MCF 10A (cell line): Measurements from ENCODE around the gene ZBTB21. TPM values are rescaled to one million over a fixed set of nuclear protein-coding genes. Genes with fewer than 3 reads are reported as not detected.
A peak's percentile ranks its signal among the peaks of the same experiment; 100 is the strongest.
"Not testable (repeated sequence)": the region's sequence is repeated elsewhere in the genome, so short reads cannot be mapped to it uniquely, and the experiment has no call there.

Source experiments
- BruUV-seq: library from RNA; stranded (reverse); fragments of 400-500 nt; replicated peaks from 2 replicates; lab custom pipeline; 2021; lab: Mats Ljungman, UMichigan
- CTCF ChIA-PET: fragments of 300-600 bp; sonication (Branson Sonifier 250); formaldehyde crosslinking; extraction: SDS; loops from one replicate; lab custom pipeline; 2021; ENCODE audit warnings: antibody characterized with exemption, inconsistent platforms; lab: Yijun Ruan, JAX
- POLR2A ChIA-PET: fragments of 300-600, 350-650 bp; sonication (Branson Sonifier 250); formaldehyde crosslinking; extraction: SDS; loops from one replicate; lab custom pipeline; 2020; ENCODE audit warnings: antibody characterized with exemption, inconsistent platforms; lab: Yijun Ruan, JAX
- DNase-seq: peaks from one replicate; pipeline ENCODE4 v3.0.0-alpha.2; 2018; ENCODE audit not compliant: unreplicated experiment
- H3K27ac Mint-ChIP-seq: one replicate; pipeline ENCODE4 v1.8.0; 2022; ENCODE audit warnings: mild to moderate bottlenecking, low read depth, mixed read lengths; ENCODE audit not compliant: unreplicated experiment
- H3K27me3 Mint-ChIP-seq: one replicate; pipeline ENCODE4 v1.8.0; 2022; ENCODE audit warnings: mixed read lengths; ENCODE audit not compliant: insufficient read depth, unreplicated experiment
- H3K36me3 Mint-ChIP-seq: one replicate; pipeline ENCODE4 v1.8.0; 2022; ENCODE audit warnings: mild to moderate bottlenecking, moderate library complexity, mixed read lengths; ENCODE audit not compliant: insufficient read depth, unreplicated experiment
- H3K4me1 Mint-ChIP-seq: one replicate; pipeline ENCODE4 v1.8.0; 2022; ENCODE audit warnings: mixed read lengths; ENCODE audit not compliant: insufficient read depth, unreplicated experiment
- H3K4me3 Mint-ChIP-seq: one replicate; pipeline ENCODE4 v1.8.0; 2022; ENCODE audit warnings: mild to moderate bottlenecking, moderate library complexity, mixed read lengths; ENCODE audit not compliant: unreplicated experiment
- H3K9me3 Mint-ChIP-seq: one replicate; pipeline ENCODE4 v1.8.0; 2022; ENCODE audit warnings: mixed read lengths; ENCODE audit not compliant: unreplicated experiment
- CTCF ChIP-seq: fragments of 200-600 bp; IDR thresholded peaks from one replicate; pipeline ENCODE4 v1.8.0; 2022; ENCODE audit warnings: antibody characterized with exemption, mild to moderate bottlenecking; ENCODE audit not compliant: unreplicated experiment
- intact Hi-C: fragments of 100-400 bp; cut with micrococcal nuclease; formaldehyde crosslinking; loops from 2 replicates; pipeline ENCODE4 v1.14.1; 2022
- total RNA-seq: library from RNA; stranded (reverse); gene quantifications from 2 replicates; pipeline ENCODE4 v1.2.3, GENCODE V29; 2022

ZBTB21 gene
- total RNA-seq, 1 experiment from 2014 or later: 27.3 TPM

GRCh38 chr21:42000908-42001307 lies 9.3 kb downstream of the ZBTB21 start:
- ChIA-PET POLR2A (interaction anchor here (1.0 kb wide), 1 partner anchor 9 kb away, joined by 3 read pairs; the partner anchor contains the start of gene ZBTB21), CTCF (interaction anchor here (0.6 to 1.5 kb wide), 3 partner anchors 51 to 222 kb away, joined by 3 read pairs; no protein-coding TSS in a partner anchor)
- Mint-ChIP-seq H3K4me3 (no peak overlapping the region), H3K36me3 (peaks cover 24% of the 10 kb centered on the region), H3K27ac (peak overlapping the region; percentile 67), H3K27me3 (no peaks in the 10 kb centered on the region), H3K4me1 (peaks cover 29% of the 10 kb centered on the region), H3K9me3 (no peaks in the 10 kb centered on the region)
- BruUV-seq: no TSS peak
- intact Hi-C loops: no loop called here
- DNase-seq: no peak
- no peak for TF ChIP-seq CTCF

- no peak overlapping the region for H3K4me3 Mint-ChIP-seq
- ChIA-PET POLR2A (no interaction called here), CTCF (no interaction called here)
- H3K36me3 Mint-ChIP-seq: peaks cover 44% of the 10 kb centered on the region
- H3K4me1 Mint-ChIP-seq: peaks cover 16% of the 10 kb centered on the region
- TF ChIP-seq CTCF: no peak
- peaks cover 5% of the 10 kb centered on the region for H3K9me3 Mint-ChIP-seq
- BruUV-seq: no TSS peak
- DNase-seq: no peak
- H3K27ac Mint-ChIP-seq: no peak overlapping the region
- H3K27me3 Mint-ChIP-seq: no peaks in the 10 kb centered on the region
- intact Hi-C loops: no loop called here
Measured at GRCh38 chr21:41997657-41998056, 12.5 kb downstream of the ZBTB21 start.

- Mint-ChIP-seq H3K4me1 (no peaks in the 10 kb centered on the region), H3K27me3 (no peaks in the 10 kb centered on the region), H3K4me3 (no peak overlapping the region), H3K9me3 (peaks cover 5% of the 10 kb centered on the region), H3K27ac (no peak overlapping the region), H3K36me3 (peaks cover 48% of the 10 kb centered on the region)
- no peak for TF ChIP-seq CTCF
- CTCF ChIA-PET: interaction anchor here (0.7 kb wide), 1 partner anchor 91 kb away, joined by 3 read pairs; no protein-coding TSS in a partner anchor
- DNase-seq: no peak
- no TSS peak for BruUV-seq
- intact Hi-C loops: no loop called here
- POLR2A ChIA-PET: interaction anchor here (0.6 to 1.1 kb wide), 2 partner anchors 14 to 379 kb away, joined by 3 to 4 read pairs; no protein-coding TSS in a partner anchor
Measured at GRCh38 chr21:41995577-41995976, 14.6 kb downstream of the ZBTB21 start.

- BruUV-seq, H3K27me3 Mint-ChIP-seq: not testable (repeated sequence)
Measured at GRCh38 chr21:41994613-41995012, 15.5 kb downstream of the ZBTB21 start.

More at GRCh38 chr21:41994613-41995012, 15.5 kb downstream of the ZBTB21 start:
- DNase-seq, H3K9me3 Mint-ChIP-seq, H3K4me1 Mint-ChIP-seq, intact Hi-C loops, H3K27ac Mint-ChIP-seq, CTCF ChIA-PET, H3K4me3 Mint-ChIP-seq: not testable (repeated sequence)
- peaks cover 58% of the 10 kb centered on the region for H3K36me3 Mint-ChIP-seq
- POLR2A ChIA-PET: interaction anchor here (0.8 to 1.1 kb wide), 2 partner anchors 10 to 14 kb away, joined by 3 to 5 read pairs; no protein-coding TSS in a partner anchor
